D721Med (cell line): ENCODE data around the gene AZIN2.

Experiments used
- DNase-seq: peaks from one replicate; pipeline ENCODE4 v3.0.0; 2011; ENCODE audit warnings: low spot score; ENCODE audit not compliant: insufficient read length
- FAIRE-seq: peaks from 2 replicates; lab custom pipeline; 2011; peaks lifted over from hg19 to GRCh38; lab: Jason Lieb, UNC
- CTCF ChIP-seq: IDR thresholded peaks from 2 replicates; pipeline ENCODE4 v1.5.1; 2012; ENCODE audit warnings: mild to moderate bottlenecking, control low read depth; ENCODE audit not compliant: insufficient read depth; ENCODE audit errors: missing control alignments

The AZIN2 gene

DNA sequence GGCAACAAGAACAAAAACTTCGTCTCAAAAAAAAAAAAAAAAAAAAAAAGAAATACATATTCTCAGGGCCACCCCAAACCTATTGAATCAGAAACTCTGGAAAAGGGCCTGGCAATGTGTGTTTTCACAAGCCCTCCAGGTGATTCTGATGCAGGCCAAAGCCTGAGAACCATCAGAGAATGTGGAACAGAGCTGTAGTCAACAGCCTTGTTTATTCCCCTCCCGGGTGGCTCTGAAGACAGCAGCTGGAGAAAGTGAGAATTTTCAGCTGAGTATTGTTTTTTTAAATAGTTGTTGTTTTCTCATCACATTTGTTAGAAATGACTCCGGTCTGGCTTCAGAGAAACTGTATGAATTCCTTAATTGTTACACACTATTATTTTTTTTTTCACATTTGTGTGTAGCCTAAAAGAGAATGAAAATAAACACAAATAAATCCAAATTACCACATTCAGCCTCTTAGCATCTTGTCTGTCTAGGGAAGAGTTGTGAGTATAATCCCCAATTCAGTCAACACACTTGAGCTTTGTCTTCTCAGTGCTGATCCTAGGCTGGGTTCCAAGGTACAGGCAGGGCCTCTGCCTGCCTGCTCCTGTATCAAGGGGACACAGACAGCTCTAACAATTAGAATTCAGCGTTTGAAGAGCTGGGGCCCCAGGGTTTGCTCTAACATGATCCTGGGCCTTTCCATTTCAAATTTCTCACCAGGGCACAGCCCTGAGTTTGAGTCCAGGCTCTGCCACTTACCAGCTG, 6.6 kb upstream of the AZIN2 start:
- no peak for FAIRE-seq
- DNase-seq, result no peak
- no peak for TF ChIP-seq CTCF

DNA sequence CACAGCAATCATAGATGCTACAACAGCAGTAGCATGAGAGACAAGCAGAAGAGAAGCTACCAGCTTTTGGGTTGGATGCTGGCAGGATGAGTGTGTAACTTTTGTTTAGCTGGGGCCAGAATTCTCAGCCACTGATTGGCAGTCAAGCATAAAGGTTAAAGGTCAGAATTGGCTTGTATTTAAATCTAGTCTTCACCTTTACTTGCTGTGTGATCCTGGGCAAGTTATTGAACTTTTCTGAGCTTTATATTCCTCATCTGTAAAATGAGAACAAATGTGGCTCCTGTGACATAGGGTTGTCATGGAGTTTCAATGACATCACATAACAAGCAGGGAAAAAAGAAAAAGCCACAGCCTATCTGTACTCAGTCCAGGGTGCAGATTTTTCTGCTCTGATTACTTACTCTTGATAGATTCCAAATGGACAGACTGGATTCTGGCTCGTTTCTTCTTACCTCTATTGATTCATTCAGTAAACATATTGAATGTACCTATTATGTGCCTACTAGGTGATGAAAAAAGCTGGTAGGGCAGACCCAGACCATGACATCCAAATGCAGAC, 2.8 kb upstream of the AZIN2 start:
- DNase-seq, result no peak
- no peak for FAIRE-seq
- no peak for TF ChIP-seq CTCF

DNA sequence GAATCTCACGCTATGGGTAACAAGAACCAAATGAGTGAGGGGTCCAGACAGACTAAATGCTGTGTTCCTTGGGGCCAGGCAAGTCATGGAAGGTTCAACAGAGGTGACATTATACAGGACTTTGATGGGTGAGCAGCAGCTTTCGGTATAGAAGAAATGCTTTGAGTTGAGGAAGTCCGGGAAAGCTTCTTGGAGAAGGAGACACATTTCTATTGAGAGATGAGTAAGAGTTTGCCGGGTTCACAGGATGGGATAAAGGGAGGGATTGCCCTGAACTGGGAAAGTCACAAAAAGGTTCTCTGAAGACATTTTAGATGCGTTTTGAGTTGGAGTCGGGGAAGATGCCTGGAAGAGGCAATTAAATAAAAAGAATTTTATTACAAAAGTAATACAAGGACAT, 580 bp upstream of the AZIN2 start:
- no peak for TF ChIP-seq CTCF
- FAIRE-seq (no peak), DNase-seq (no peak)

DNA sequence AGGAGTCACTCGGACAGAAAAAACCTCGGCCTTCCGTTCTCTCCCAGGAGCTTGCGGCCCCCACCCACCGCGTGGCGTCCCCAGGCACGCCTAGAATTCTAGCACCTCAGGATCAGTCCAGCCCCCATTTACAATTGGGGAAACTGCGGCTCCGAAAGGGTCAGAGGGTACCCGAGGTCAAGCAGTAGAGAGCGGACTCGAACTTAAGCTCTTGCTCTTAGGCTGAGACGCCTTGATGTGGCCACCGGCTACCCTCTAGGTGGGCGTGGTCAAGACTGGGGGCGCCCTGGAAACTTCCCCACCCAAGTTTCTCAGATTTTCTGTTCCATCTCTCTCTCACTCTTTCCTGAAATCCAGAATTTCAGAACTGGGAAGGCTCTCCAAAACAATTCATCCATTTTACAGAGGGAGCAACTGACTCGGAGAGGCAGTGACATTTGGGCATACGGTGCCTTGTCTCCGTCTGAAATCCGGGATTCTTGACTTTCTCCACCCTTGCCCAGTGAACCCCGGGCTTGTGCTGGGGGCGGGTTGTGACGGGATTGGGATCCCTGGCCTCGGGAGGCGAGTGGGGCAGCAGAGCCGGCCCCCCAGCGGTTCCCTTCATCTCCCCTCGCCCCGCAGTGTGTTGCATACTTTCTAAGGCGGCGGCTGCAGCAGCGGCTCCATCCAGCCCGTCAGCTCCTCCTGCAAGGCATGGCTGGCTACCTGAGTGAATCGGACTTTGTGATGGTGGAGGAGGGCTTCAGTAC, 777 bp downstream of the AZIN2 start:
- no peak for FAIRE-seq
- TF ChIP-seq CTCF, result no peak
- DNase-seq, result no peak

GRCh38 chr1:33082575-33083108, 1.7 kb downstream of the AZIN2 start:
- FAIRE-seq (no peak), DNase-seq (no peak)
- no peak for TF ChIP-seq CTCF

DNA sequence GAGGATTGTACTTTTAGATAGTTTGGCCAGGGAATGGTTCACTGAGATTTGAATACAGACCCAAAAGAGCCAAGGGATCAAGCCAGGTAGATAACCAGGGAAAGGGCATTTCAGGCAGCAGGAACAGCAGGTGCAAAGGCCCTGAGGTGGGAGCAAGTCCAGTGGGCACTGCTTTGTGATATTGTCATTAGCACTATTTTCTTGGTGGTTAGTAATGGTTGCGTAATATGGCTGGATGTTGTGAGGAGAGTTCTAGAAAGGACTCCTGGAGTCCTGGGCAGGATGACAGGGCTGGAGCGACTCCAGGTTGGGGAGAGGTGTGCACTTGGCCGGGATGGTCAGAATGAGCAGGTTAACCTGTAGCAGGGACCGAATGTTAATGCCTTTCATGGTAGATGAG, 4.4 kb downstream of the AZIN2 start:
- TF ChIP-seq CTCF, result no peak
- FAIRE-seq (no peak), DNase-seq (no peak)
